Hepatocyte (in vitro differentiated cells): Measurements from ENCODE around the gene ACTR6. TPM values are rescaled to one million over a fixed set of nuclear protein-coding genes. Genes with fewer than 3 reads are reported as not detected.

Source experiments
- DNase-seq: peaks from one replicate; pipeline ENCODE4 v3.0.0-alpha.2; 2016; ENCODE audit warnings: low spot score
- H2AFZ ChIP-seq: fragments of 200-600 bp; sonication (generic); 2 replicates; pipeline ENCODE4 v1.6.0; 2016; ENCODE audit warnings: antibody characterized with exemption, mild to moderate bottlenecking
- H3K27ac ChIP-seq: fragments of 200-600 bp; sonication (generic); 2 replicates; pipeline ENCODE4 v1.5.1; 2016; ENCODE audit warnings: mild to moderate bottlenecking
- H3K27me3 ChIP-seq: fragments of 200-600 bp; sonication (generic); 2 replicates; pipeline ENCODE4 v1.6.1; 2016
- H3K36me3 ChIP-seq: fragments of 200-600 bp; sonication (generic); replicated peaks from 2 replicates; pipeline ENCODE4 v1.5.1; 2016; ENCODE audit warnings: low read depth; ENCODE audit not compliant: insufficient read depth
- H3K4me1 ChIP-seq: fragments of 200-600 bp; sonication (generic); 2 replicates; pipeline ENCODE4 v1.5.1; 2016; ENCODE audit warnings: mild to moderate bottlenecking, moderate library complexity; ENCODE audit not compliant: insufficient read depth
- H3K4me2 ChIP-seq: fragments of 200-600 bp; sonication (generic); 2 replicates; pipeline ENCODE4 v1.6.0; 2016
- H3K4me3 ChIP-seq: fragments of 200-600 bp; sonication (generic); 2 replicates; pipeline ENCODE4 v1.5.1; 2016; ENCODE audit warnings: mild to moderate bottlenecking
- H3K79me2 ChIP-seq: fragments of 200-600 bp; sonication (generic); 2 replicates; pipeline ENCODE4 v1.6.0; 2017; ENCODE audit warnings: mild to moderate bottlenecking
- H3K9me2 ChIP-seq: fragments of 200-600 bp; sonication (generic); replicated peaks from 2 replicates; pipeline ENCODE4 v1.6.0; 2017; ENCODE audit warnings: mild to moderate bottlenecking; ENCODE audit not compliant: insufficient read depth
- H3K9me3 ChIP-seq: fragments of 200-600 bp; sonication (generic); 2 replicates; pipeline ENCODE4 v1.5.1; 2016; ENCODE audit warnings: low read depth, mild to moderate bottlenecking
- H4K20me1 ChIP-seq: fragments of 200-600 bp; sonication (generic); 2 replicates; pipeline ENCODE4 v1.6.0; 2016; ENCODE audit warnings: mild to moderate bottlenecking; ENCODE audit not compliant: insufficient read depth, poor library complexity, severe bottlenecking
- EZH2 ChIP-seq: fragments of 200-600 bp; sonication (generic); IDR thresholded peaks from 2 replicates; pipeline ENCODE4 v1.6.1; 2016; ENCODE audit warnings: antibody characterized with exemption, mild to moderate bottlenecking, borderline replicate concordance
- EZH2phosphoT487 ChIP-seq: fragments of 200-600 bp; sonication (generic); IDR thresholded peaks from one replicate; pipeline ENCODE4 v1.6.1; 2018; ENCODE audit warnings: antibody characterized with exemption, mild to moderate bottlenecking, low read depth, moderate library complexity; ENCODE audit not compliant: unreplicated experiment, severe bottlenecking
- WGBS: methylation state at CpG from one replicate; pipeline ENCODE4 v1.1.6; 2016; ENCODE audit warnings: low lambda C conversion rate; ENCODE audit errors: missing lambda C conversion rate; 5-methylcytosine and 5-hydroxymethylcytosine counted together
- polyA plus RNA-seq: library from polyadenylated mRNA; unstranded; fragments of >200 nt; fragmentation: Nextera tagmentation; extraction: Ambion mirVana; gene quantifications from 2 replicates; pipeline ENCODE4 v1.2.1, GENCODE V29; 2016
- total RNA-seq: library from RNA; depleted of rRNA; stranded (reverse); fragments of >200 nt; gene quantifications from 2 replicates; pipeline ENCODE4 v1.2.3, GENCODE V29; 2014
- TF ChIP-seq, protein P1 (sequence below): fragments of 200-600 bp; sonication (generic); IDR thresholded peaks from 2 replicates; pipeline ENCODE4 v1.5.1; 2016; ENCODE audit warnings: antibody characterized with exemption, mild to moderate bottlenecking; ENCODE audit not compliant: poor library complexity

ACTR6 gene
- total and polyA plus RNA-seq, 2 experiments from 2014 or later, result 18.0 to 38.0 TPM

- H3K4me2 ChIP-seq, result no peak overlapping the region
- H2AFZ ChIP-seq, result no peak overlapping the region
- H3K27ac ChIP-seq, result no peak overlapping the region
- TF ChIP-seq, protein P1, sequence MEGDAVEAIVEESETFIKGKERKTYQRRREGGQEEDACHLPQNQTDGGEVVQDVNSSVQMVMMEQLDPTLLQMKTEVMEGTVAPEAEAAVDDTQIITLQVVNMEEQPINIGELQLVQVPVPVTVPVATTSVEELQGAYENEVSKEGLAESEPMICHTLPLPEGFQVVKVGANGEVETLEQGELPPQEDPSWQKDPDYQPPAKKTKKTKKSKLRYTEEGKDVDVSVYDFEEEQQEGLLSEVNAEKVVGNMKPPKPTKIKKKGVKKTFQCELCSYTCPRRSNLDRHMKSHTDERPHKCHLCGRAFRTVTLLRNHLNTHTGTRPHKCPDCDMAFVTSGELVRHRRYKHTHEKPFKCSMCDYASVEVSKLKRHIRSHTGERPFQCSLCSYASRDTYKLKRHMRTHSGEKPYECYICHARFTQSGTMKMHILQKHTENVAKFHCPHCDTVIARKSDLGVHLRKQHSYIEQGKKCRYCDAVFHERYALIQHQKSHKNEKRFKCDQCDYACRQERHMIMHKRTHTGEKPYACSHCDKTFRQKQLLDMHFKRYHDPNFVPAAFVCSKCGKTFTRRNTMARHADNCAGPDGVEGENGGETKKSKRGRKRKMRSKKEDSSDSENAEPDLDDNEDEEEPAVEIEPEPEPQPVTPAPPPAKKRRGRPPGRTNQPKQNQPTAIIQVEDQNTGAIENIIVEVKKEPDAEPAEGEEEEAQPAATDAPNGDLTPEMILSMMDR, result no peak
- TF ChIP-seq EZH2phosphoT487, result no peak
- TF ChIP-seq EZH2, result no peak
- no peaks in the 10 kb centered on the region for H3K9me2 ChIP-seq
- no peaks in the 10 kb centered on the region for H4K20me1 ChIP-seq
- 90% methylated on average over 9 of the region's 9 CpGs for WGBS
- H3K9me3 ChIP-seq, result no peaks in the 10 kb centered on the region
- H3K79me2 ChIP-seq, result no peaks in the 10 kb centered on the region
- no peaks in the 10 kb centered on the region for H3K27me3 ChIP-seq
- no peak overlapping the region for H3K4me3 ChIP-seq
- H3K4me1 ChIP-seq, result peaks cover 7% of the 10 kb centered on the region
- H3K36me3 ChIP-seq, result no peaks in the 10 kb centered on the region
- DNase-seq, result no peak
Measured at GRCh38 chr12:100169345-100169744, 31.3 kb upstream of the ACTR6 start.

DNA sequence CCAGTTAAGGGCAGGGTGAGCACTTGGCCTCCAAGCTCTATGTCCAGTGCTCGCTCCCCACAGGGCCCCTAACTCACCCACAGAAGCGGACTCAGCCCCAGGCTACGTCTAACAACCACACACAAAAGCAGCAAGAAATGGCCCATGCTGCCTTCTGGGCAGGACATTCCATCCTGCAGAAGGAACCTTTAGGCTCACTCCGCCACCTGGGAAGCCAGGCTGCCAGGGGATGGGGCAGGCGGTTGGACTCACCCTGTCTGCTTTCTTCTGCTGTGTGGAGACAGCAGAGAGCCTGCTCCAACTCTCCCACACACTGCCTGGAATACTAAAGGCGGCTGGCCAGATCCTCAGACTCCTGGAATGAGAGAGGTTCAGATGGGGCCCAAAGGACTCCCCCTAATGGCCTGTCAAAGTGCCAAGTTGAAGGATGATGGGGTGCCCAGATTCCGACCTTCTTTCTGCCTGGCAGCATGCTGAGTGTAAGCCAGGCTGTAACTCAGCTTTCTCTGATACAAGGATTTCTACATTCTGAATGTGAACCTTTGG is 30.2 kb upstream of the ACTR6 start:
- no peaks in the 10 kb centered on the region for H3K9me2 ChIP-seq
- peaks cover 4% of the 10 kb centered on the region for H3K4me1 ChIP-seq
- no peaks in the 10 kb centered on the region for H4K20me1 ChIP-seq
- 81% methylated on average over 7 of the region's 7 CpGs for WGBS
- no peaks in the 10 kb centered on the region for H3K27me3 ChIP-seq
- H3K4me3 ChIP-seq, result no peak overlapping the region
- no peak overlapping the region for H3K4me2 ChIP-seq
- no peaks in the 10 kb centered on the region for H3K9me3 ChIP-seq
- H3K36me3 ChIP-seq, result no peaks in the 10 kb centered on the region
- TF ChIP-seq EZH2, result no peak
- TF ChIP-seq, protein P1, result no peak
- TF ChIP-seq EZH2phosphoT487, result no peak
- H3K79me2 ChIP-seq, result no peaks in the 10 kb centered on the region
- H2AFZ ChIP-seq, result no peak overlapping the region
- DNase-seq, result no peak
- no peak overlapping the region for H3K27ac ChIP-seq

DNA sequence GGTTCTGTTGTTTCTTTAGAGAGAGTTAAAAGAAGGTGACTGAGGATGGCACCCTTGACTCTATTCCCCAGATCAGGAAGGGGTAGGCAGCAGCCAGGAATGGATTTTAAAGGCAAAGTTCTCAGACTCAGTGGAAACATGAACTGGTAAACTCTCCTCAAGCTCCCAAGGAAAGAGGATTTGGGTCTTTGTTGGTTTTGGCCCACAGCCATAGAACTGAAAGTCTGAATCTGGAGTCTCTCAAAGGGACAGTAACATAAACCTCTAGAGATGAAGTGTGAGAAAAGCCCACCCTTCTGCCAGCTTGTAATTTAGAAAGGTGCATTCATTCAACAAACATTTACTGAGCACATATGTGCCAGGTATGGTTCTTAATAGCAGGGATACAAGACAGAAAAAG is 29.4 kb upstream of the ACTR6 start:
- H3K36me3 ChIP-seq, result no peaks in the 10 kb centered on the region
- no peak for DNase-seq
- H3K4me3 ChIP-seq, result no peak overlapping the region
- H3K79me2 ChIP-seq, result no peaks in the 10 kb centered on the region
- H3K9me3 ChIP-seq, result no peaks in the 10 kb centered on the region
- no peaks in the 10 kb centered on the region for H4K20me1 ChIP-seq
- no peak overlapping the region for H2AFZ ChIP-seq
- no peak overlapping the region for H3K27ac ChIP-seq
- H3K4me2 ChIP-seq, result no peak overlapping the region
- no peak for TF ChIP-seq EZH2phosphoT487
- TF ChIP-seq, protein P1, result no peak
- no peak for TF ChIP-seq EZH2
- H3K9me2 ChIP-seq, result no peaks in the 10 kb centered on the region
- H3K4me1 ChIP-seq, result peaks cover 4% of the 10 kb centered on the region
- H3K27me3 ChIP-seq, result no peaks in the 10 kb centered on the region

GRCh38 chr12:100173111-100173510 is 27.5 kb upstream of the ACTR6 start:
- H4K20me1 ChIP-seq, result no peaks in the 10 kb centered on the region
- no peak overlapping the region for H2AFZ ChIP-seq
- no peak for DNase-seq
- H3K27ac ChIP-seq, result no peak overlapping the region
- H3K9me3 ChIP-seq, result no peaks in the 10 kb centered on the region
- no peak overlapping the region for H3K4me2 ChIP-seq
- no peaks in the 10 kb centered on the region for H3K9me2 ChIP-seq
- no peaks in the 10 kb centered on the region for H3K27me3 ChIP-seq
- WGBS, result 91% methylated on average over 6 of the region's 6 CpGs
- H3K36me3 ChIP-seq, result no peaks in the 10 kb centered on the region
- no peak overlapping the region for H3K4me3 ChIP-seq
- peaks cover 4% of the 10 kb centered on the region for H3K4me1 ChIP-seq
- no peak for TF ChIP-seq EZH2
- no peak for TF ChIP-seq EZH2phosphoT487
- TF ChIP-seq, protein P1, result no peak
- no peaks in the 10 kb centered on the region for H3K79me2 ChIP-seq
